GM06990 (cell line): ENCODE results near the gene KRTAP19-7.

ENCODE experiments used
- DNase-seq: peaks from one replicate; pipeline ENCODE4 v3.0.0-alpha.2; 2011; ENCODE audit not compliant: insufficient read length; ENCODE audit errors: extremely low read depth
- H3K27me3 ChIP-seq: replicated peaks from 2 replicates; pipeline ENCODE4 v1.6.0; 2011; ENCODE audit warnings: low read length; ENCODE audit not compliant: control insufficient read depth, insufficient read depth
- H3K36me3 ChIP-seq: 2 replicates; pipeline ENCODE4 v1.5.1; 2011; ENCODE audit warnings: low read length; ENCODE audit not compliant: control insufficient read depth, insufficient read depth
- H3K4me3 ChIP-seq: replicated peaks from 2 replicates; pipeline ENCODE4 v1.5.1; 2011; ENCODE audit warnings: low read depth, mild to moderate bottlenecking, control low read depth, low read length
- TF ChIP-seq, protein P1 (sequence below): IDR thresholded peaks from 2 replicates; pipeline ENCODE4 v1.5.1; 2011; ENCODE audit warnings: low read length, control low read depth, mild to moderate bottlenecking, inconsistent platforms; ENCODE audit not compliant: insufficient read depth, poor library complexity, severe bottlenecking

Gene KRTAP19-7

DNA sequence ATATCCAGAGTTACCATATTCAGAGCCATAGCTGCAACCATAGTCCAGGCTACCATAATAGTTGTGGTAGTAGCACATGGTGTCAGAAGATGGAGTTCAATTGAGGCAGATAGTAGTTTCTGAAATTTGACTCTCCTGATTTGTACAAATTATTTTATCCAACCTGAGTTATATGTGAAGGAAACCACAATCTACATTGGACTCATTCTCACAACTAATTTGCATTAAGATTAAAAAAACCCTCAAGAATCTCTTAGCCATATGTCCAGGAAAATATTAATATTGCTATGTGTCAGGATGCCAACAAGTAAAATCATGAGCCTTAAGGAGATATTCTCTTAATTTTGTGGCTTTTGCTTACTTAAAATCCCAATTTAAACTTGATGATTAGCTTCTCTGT is 29.2 kb upstream of the KRTAP19-7 start, which contains the start of gene KRTAP22-2:
KRTAP22-2 (minus strand) TSS at position 101 of the 400 bp plus-strand sequence.
- H3K4me3 ChIP-seq, result no peak within 1 kb of the TSS
- no peaks in the 10 kb centered on the region for H3K27me3 ChIP-seq
- TF ChIP-seq, protein P1, sequence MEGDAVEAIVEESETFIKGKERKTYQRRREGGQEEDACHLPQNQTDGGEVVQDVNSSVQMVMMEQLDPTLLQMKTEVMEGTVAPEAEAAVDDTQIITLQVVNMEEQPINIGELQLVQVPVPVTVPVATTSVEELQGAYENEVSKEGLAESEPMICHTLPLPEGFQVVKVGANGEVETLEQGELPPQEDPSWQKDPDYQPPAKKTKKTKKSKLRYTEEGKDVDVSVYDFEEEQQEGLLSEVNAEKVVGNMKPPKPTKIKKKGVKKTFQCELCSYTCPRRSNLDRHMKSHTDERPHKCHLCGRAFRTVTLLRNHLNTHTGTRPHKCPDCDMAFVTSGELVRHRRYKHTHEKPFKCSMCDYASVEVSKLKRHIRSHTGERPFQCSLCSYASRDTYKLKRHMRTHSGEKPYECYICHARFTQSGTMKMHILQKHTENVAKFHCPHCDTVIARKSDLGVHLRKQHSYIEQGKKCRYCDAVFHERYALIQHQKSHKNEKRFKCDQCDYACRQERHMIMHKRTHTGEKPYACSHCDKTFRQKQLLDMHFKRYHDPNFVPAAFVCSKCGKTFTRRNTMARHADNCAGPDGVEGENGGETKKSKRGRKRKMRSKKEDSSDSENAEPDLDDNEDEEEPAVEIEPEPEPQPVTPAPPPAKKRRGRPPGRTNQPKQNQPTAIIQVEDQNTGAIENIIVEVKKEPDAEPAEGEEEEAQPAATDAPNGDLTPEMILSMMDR, result no peak
- no peaks in the 10 kb centered on the region for H3K36me3 ChIP-seq
- no peak for DNase-seq

DNA sequence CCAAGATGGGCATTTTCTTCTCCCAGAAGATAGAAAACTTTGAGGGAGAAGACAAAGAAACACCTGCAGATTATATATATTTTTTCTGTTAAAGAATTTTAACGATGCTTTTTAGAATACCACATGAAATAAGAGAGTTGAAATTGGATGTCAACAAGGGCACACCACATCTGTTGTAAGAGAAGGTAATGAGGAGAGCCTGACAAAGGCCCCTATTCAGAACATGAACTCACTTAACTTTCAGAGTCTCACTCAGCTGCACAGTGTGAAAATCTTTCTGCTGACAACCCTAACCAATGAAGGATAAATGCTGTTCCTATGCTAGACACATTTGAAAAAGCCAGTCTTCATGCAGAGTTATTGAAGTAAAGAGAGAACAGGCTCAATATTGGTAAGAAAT is 21.8 kb upstream of the KRTAP19-7 start:
- Histone ChIP-seq H3K4me3 (no peak overlapping the region), H3K27me3 (no peaks in the 10 kb centered on the region), H3K36me3 (no peaks in the 10 kb centered on the region)
- TF ChIP-seq, protein P1, result no peak
- no peak for DNase-seq

DNA sequence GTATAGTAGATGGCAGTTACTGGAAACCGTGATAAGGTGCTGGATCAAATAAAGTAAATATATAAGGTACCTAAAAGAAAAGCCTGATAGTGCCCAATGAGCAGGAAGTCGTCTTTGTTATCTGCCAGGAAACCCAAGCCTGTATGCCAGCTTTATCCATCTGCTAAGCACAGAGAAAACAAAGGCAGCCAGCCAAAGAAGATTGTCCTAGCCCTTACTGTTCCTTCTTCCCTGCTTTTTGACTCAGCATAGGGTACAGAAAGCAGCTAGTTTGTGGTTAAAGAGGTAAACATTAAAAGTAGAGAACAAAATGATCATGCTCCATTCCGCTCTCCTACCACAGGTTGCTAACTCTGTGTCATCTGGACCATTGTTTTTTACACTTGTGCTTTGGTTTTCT is 19.0 kb upstream of the KRTAP19-7 start:
- TF ChIP-seq, protein P1, result no peak
- Histone ChIP-seq H3K4me3 (no peak overlapping the region), H3K36me3 (no peaks in the 10 kb centered on the region), H3K27me3 (no peaks in the 10 kb centered on the region)
- DNase-seq, result no peak

DNA sequence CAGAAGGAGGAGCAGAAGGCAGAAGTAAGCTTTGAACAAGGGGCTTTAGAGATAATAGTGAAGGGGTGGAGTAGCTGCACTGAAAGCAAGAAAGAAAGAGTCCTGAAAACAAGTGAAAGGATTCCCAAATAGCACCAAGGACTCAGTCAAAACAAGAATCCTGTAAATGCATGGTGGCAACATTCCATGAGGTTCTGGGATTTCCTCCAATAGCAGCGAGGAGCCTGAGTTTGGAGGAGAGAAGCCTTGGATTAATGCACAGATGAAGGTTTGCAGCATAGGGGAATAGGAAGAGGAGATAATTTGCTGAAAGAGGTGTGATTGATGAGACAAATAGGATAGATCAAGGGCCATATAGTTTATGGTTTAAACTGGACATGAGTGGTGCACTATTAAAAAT is 18.2 kb upstream of the KRTAP19-7 start:
- TF ChIP-seq, protein P1, result no peak
- DNase-seq, result no peak
- H3K27me3 ChIP-seq, result no peaks in the 10 kb centered on the region
- H3K36me3 ChIP-seq, result no peaks in the 10 kb centered on the region
- H3K4me3 ChIP-seq, result no peak overlapping the region

DNA sequence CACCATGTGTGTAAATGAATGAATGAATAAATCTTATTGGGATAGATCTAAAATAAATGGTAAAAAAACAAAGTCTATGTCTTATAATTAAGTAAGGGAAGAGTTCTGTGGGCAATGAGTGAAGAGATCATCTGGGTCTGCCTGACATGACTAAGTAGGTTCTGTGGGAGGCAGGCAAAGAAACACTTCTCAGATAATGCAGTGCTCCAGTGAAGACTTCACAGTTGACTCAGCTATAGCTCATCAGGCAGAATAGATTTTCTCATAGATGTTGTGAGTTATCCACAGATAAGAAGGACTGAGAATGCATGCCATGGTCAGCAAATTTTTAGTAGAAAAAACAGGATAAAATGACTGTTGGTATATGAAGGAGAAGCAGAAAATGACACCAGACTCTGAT is 16.7 kb upstream of the KRTAP19-7 start:
- TF ChIP-seq, protein P1, result no peak
- DNase-seq, result no peak
- Histone ChIP-seq H3K27me3 (no peaks in the 10 kb centered on the region), H3K4me3 (no peak overlapping the region), H3K36me3 (no peaks in the 10 kb centered on the region)

DNA sequence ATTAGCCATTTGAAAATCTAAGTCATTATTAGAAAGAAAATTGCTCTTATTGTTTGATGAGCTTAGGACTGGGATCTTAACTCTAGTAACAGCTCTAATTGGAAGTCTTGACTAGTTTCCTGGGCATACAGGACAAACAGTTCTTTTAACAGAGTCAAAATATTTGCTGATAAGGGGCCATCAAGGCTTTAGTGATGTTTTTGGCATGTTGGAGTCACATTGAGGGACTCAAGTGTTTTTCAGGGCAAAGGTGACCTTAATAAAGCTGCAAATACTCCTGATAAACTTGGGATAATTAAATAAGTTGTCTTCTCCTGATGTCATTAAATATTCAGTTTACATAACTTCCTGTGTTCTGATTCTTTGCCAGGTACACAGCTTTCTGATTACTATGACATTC is 6.5 kb upstream of the KRTAP19-7 start:
- Histone ChIP-seq H3K36me3 (no peaks in the 10 kb centered on the region), H3K4me3 (no peak overlapping the region), H3K27me3 (no peaks in the 10 kb centered on the region)
- no peak for DNase-seq
- TF ChIP-seq, protein P1, result no peak
